Measurements from ENCODE around the gene JAKMIP2.

JAKMIP2 gene

DNA sequence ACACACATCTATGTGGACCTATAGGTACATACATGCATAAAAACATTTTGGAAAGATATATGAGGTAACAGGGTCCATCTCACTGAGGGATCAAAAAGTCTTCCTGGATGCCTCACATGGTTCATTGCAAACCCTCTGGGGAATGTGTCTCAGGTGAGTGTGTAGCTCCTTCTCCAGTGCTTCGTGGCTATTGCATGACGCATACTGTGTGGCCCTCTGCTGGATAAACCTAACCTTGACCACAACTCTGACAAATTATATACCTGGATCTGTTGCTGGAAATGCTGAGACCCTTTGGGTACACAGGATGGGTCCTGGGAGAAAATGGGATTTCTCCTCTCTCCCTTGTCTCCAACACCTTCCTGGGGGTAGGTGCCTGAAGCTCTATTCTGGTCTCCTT, 91.9 kb downstream of the JAKMIP2 start:
- no peak for DNase-seq

DNA sequence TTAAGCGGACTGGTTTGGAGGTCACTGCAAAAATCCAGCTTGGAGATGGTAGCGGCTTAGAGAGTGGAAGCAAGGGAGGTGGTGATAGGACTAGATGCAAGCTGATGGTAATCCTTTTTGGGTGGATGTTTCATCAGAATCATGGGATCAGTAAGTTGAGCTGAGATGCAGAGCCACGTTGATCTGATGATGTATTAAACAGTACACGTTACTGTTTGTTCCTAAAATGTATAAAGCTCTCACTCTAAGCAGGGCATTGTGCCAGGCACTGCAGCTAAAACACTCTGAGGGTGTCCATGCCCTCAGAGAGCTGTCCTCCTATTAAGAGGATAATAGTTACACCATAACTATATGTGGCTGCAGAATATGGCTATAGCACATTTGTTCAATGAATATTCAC, 93.1 kb downstream of the JAKMIP2 start:
- no peak for DNase-seq

DNA sequence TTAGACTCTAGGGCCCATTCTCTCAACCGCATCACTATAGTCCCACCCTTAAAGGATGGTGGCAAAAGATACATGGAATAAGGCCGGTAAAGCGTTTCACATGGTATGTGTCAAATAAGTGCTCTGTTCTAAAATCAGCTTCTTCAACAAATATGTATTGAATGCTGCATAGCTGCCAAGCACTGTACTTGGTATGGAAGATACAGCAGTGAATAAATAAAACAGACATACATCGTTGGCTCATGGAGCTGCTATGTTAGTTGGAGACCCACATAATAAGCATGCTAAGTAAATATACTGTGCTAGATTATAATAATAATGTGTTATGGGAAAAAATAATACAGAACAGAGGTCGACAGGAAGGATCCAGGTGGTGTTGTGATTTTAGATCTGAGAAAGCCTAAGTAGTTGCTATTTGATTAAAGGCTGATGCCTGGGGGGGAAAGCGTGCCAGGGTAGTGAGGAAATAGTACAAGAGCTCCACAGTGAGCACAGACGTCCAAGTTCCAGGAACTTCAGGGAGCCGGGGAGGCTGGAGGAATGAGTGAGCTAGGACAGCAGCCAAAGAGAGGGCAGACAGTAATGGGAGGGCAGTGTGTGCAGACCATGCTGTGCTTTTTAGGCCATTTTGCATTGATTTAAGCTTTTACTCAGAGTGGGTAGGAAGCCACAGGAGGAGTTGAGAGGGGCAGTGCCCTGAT, 93.7 kb downstream of the JAKMIP2 start:
- DNase-seq, result no peak

DNA sequence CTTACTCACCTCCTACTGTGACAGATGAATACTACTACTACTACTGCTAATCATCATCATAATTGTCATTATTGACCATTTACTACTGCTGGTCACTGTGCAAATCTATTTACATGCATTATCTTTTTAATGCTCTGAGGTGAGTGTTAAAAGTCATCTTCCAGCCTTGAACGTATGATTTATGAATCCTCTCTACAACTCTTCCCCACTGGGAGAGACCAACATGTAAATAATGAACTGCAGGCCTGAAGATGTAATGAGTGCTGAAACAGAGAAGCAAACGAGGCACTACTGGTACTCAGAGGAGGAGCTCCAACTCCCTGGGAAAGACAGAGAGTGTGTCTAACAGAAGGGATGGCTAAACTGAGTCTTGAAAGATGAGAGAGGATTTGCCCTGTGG, 95.4 kb downstream of the JAKMIP2 start:
- DNase-seq, result no peak

DNA sequence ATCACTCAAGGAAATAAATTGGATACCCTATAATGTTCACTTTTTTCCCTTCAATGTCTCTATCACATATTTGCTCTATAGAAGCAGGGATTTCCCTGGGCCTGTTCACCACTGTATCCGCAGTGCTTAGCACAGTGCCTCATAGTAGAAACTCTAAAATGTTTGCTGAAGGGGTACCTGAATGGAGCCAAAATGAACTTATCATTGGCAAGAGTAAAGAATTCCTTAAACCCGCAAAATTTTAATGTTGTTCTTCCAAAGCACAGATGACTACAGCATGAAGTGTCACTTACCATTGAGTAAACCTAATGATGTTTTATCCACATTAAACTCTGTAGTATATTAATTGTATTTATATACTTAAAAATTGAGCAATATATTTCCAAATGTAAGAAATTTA, 96.1 kb downstream of the JAKMIP2 start:
- DNase-seq, result no peak

DNA sequence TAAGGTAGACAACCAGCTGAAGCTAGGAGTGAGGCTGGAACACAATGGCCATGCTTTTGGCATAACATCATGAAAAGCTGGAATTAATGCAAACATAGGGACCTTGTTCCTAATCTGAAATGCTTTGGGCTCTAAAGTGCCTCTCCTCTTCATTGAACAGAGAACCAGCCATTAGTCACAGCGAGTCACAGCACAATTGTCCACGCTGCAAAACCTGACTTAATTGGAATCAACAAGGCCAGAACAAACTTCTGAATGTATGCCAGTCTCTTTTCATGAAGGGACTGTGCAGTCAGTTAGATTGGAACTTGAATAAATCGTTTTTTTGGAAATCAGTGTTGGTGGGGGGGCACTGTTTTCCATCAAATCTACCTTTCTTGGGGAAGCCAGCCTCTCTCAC, 96.5 kb downstream of the JAKMIP2 start:
- DNase-seq, result no peak

DNA sequence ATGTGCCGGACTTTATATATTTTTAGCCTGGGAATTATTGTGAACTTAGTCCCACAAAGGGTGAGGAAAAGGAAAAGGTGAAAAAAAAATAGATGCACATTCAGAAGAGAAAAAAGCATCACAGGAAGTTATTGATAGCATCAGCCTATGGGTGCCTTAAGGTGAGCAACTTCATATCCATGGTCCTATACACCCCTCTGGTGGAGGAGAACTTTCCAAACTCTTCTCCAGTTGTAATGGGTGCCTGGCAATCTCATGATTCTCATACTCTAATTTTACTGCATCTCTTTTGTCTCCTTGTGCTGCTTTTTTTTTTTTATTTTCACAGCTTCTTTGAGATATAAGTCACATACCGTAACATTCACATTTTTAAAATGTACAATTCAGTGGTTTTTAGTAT, 107.4 kb downstream of the JAKMIP2 start:
- DNase-seq, result no peak

DNA sequence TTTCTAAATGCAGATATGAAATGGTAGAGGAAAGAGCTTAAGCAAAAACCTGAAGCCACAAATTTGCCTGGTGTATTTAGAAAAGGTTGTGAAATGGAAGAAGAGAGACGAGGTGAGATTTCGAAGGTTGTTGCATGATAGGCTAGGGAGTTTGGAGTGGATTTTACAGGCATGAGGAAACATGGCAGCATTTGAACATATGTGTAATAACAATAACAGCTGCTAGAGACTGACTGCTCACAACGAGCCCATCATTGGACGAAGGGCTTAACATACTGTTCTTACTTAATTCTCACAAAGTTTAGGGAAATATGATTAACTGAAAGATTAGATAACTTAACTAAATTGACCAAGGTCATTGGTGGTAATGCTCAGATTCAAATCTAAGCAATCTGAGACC, 108.1 kb downstream of the JAKMIP2 start:
- DNase-seq, result no peak

DNA sequence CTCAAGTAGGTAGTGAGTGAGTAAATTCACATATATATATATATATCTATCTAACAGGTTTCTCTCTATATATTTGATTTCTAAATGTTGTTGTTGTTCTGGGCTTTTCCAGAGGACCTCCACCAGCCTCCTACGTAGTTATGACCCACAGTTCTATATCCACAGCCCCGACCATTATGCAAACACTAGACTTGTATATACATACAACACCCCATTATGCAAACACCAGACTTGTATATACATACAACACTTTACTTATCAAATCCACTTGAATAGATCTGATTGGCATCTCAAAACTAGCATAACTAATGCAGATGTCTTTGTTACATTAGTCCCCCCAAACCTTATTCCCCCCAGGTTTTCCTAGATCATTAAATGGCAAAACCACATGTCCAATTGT, 108.7 kb downstream of the JAKMIP2 start:
- DNase-seq, result no peak

DNA sequence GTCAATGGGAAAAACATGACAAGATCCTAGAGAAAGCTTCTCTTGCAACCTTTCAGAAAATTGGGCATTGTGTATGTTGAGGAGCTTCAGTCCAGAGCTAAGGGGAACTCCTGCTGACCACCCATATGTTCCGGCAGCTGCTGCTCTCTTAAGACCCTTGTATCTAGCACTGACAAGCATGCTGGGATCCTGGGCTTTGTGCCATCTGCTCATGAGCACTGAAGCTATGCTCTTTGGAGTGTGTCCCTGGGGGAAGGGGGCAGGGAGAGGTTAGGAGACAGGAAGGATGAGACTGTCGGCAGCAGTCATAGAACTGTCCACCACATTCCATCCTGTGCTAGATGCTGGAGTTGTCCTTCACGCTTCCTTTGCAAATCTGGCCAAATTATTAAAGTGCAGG, 109.3 kb downstream of the JAKMIP2 start:
- DNase-seq, result no peak

DNA sequence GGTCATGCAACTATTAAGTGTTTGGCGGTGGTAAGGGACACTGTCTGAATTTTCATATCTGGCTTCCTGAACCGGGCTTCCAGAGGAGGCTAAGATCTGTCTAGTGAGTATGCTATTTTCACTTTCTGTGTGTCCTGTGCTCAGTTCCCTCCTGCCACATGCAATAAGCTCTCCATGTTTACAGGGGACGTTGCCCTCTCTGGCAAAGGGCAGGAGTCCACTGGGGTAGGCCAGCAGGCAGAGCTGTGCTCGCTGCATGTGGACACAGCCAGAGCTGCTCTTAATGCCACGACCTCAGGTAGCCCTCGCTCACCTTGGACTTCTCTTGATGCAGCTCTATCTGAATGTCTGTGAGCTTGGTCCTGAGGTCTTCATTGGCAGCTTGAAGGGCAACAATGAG, 111.2 kb downstream of the JAKMIP2 start:
- DNase-seq, result no peak

DNA sequence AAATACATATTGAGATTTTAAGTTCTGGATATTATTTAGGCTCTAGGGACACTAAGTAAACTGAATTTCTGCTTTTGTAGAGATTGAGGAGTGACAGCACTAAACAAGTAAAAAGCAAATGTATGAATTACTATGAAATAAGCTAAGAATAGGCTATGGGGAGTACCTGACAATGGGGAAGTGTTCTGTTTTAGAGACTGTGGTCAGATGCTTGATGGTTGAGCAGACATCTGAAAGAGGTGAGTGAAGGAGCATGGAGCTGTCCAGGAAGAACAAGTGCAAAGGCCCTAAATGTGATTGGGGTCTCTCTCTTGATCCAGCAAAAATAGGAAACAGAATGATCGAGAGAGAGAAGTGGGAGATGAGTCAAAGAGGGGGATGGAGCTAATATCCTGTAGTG, 111.7 kb downstream of the JAKMIP2 start:
- DNase-seq, result no peak

DNA sequence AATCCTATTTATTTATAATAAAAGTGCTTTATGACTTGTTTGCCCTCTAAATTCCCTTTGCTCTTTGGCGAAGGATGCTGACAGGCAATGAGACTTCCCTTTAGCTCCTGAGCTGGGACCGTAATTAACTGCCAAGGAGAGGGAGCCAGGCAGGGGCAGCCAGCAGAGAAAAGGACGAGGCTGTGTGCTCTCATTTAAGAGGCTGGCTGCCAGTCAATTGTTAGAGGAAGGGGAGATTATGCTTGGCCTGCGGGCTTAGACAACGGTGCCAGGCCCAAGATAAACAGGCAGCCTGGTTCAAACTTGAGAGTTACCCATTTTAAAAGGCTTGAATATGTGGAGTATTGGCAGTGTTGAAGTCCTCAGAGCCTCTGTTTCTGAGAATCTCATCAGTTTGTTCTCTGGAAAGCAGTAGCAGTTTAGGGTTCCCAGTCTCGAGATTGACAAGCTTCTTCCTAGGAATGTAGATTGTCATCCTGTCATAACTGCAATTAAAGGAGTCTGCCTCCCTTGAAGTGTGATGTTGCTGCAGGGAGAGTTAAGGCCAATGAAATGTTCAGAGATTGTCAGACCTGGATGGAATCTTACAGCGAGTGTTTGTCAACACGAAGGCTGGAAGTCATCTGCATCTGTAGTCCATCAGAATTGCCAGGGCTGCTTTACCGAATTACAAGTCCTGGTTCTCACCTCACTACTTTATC, 113.2 kb downstream of the JAKMIP2 start:
- no peak for DNase-seq

DNA sequence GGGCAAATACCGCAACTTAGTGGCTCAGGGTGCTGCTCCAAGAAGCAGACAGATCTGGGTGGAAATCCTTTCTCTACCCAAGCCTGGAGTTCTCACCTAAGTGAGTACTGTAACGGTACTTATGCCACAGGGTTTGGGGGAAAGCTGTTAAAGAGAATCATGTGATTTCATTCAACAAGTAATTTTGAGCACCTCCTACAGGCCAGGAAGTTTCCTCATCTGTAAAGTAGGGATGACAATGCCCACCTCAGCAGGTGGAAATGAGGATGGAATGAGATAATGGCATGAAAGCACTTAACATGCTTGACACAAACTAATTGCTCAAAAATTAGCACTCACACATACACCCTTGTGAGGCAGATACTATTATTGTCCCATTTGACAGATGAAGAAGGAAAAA, 114.1 kb downstream of the JAKMIP2 start:
- DNase-seq, result no peak

DNA sequence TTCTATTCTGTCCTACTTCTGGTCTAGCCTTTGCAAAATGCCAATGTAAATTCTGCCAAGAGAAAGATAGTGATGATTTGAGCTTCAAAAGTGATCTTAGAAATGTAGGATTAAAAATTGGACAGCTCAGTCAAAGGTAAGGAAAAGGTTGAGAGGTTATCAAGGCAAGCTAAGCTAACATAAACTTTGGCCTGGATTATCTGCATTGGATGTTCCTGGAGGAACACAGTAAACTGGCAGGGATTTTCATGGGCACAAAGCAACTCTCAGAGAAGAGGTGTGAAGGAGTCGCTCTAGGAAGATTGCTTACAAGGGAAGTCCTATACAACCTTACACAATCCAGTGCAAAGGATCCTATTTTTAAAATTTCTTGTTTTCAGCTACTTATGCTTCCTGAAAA, 115.2 kb downstream of the JAKMIP2 start:
- no peak for DNase-seq

DNA sequence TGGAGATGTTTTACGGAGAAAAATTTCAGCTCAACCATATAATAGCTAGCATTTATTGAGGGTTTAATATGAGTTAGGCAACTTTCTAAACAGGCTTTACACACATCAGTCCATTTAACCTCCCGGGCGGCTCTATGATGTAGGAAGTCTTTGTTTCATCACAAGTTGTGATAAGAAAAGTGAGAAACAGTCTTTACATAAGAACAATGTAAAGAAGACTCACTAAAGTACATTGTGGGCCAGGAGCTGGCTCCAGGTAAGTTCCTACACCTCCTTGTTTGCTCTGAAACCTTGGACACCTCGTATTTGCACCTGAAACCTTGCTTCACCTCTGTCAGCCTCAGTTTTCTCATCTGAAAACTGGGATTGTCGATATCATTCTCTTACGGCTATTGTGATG, 116.1 kb downstream of the JAKMIP2 start:
- DNase-seq, result no peak

DNA sequence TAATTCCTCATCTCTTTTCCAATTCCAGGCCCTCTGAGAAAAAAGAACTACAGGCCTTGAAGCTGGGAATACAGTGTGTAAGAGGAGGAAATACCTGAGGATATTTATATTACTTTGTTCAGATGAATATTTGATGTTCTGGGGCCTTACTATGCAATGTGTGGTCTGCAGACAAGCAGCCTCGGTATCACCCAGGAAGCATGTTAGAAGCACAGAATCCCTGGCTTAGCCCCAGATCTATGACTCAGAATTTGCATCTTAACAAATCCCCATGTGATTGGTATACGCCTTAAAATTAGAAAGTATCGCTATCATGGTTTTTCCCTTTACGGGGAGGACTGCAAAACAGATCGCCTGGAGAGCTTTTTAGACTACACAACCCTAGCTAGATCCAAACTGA, 121.0 kb downstream of the JAKMIP2 start:
- DNase-seq, result no peak

DNA sequence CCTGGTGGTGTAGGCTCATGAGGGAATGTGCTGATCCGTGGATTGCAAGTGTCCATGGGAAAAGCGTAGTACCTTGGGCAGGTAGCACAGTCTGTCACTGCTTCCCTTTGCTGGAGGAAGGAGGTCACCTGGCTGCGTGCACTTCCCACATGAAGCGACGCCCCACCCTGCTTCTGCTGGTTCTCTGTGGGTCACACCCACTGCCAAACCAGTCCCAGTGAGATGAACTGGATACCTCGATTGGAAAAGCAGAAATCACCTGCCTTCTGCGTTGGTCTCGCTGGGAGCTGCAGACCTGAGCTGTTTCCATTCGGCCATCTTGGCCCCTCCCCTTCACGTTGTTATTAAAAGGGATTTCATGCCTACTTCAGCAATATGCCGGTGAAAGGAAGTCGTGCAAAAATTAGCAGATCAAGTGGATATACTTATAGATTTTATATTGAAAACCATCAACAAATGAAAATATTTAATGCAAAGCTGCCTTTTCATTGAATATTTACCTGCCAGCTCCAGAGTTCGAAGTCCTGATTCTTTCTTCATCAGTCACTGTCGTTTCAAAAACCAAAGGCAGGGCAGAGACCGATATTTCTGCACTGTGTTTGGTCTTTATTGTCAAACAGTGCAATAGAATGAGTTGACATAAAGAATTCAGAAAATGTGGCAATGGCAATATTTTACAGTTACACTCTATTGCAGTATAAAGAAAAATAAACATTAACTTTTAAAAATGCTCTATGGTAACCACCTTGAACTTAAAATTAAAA, 123.2 kb downstream of the JAKMIP2 start:
- DNase-seq, result no peak

DNA sequence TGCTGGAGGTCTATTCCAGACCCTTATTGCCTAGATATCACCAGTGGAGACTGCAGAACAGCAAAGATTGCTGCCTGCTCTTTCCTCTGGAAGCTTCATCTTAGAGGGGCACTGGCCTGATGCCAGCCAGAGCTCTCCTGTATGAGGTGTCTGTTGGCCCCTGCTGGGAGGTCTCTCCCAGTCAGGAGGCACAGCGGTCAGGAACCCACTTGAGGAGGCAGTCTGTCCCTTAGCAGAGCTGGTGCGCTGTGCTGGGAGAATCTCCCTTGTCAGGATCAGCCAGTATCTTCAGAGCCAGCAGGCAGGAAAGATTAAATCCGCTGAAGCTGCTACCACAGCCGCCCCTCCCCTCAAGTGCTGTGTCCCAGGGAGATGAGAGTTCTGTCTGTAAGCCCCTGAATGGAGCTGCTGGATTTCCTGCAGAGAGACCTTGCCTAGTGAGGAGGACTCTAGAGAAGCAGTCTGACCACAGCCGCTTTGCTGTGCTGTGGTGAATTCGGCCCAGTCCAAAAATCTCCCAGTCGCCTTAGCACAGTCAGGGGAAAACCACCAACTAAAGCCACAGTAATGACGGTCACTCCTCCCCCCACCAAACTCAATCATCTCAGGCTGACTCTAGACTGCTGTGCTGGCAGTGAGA, 124.1 kb downstream of the JAKMIP2 start:
- DNase-seq, result no peak

DNA sequence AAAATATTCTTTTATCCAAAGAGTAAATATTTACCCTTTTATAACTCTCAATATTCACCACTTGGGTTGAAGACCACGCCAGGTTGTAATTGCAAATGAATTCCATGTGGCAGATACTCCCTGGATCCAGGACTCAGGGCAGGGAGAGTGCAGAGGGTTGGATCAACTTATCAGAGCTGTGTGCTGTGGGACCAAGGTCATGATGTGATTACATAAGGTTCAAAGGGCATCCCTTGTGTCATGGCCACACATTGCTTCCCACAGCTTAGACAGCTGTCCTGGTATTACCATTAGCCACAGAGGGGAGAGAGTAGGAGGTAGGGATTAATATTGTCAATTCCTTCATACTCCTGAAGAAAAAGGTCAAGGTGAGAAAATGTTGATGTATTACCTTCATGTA, 133.9 kb downstream of the JAKMIP2 start:
- no peak for DNase-seq

DNA sequence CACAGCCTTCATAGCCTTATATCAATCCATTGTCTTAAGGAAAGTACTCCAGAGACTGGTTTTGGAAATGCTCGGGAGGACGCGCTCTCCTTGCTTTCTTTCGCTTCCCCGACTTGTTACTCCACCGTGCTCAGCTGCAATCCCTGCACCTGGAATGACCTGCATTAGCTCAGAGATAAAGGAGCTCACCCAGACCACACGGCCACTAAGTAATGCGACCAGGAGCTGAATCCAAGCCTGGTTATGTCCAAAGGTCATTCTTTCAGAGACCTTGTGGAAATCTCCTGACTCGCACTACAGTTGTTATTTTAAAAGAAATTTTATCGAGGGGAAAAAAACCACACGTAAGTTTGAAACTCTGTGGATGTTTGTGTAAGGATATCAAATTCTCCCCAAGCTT, 137.3 kb downstream of the JAKMIP2 start:
- no peak for DNase-seq

DNA sequence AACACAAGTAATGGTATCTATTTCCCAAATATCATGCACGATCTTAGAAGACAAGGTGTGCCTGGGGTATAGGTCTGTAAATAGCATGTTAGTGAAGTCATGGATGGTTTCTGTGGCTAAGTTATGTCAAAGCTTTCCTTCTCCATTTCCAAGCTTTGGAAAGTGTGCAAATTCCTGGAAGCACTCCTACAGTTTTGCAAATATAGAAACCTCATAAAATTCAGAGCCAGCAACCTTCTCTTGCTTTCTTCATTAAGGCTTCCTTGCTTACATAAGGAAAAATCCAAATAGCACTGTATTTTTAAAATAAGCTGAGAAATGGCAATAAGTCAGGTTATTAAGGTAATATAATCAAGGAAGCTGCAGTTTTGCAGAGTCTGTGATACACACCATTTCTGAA, 138.1 kb downstream of the JAKMIP2 start:
- no peak for DNase-seq

DNA sequence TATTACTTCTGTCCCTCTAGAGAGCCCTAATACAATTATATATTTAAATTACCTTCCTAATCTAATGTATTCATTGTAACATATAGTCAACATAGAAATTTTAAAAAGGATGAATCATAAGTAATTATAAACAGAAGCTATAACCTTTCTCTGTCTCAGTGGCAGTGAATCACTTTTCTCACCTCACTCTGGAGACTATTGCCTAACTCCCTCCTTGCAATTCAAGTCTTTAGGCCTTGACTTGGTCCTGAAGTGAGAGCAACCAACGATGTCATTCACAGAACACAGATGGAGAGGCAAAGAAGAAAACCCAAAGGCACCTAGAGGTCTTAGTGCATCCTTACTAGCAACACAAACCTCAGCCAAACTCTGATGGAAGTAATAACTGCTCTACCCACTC, 139.4 kb downstream of the JAKMIP2 start:
- no peak for DNase-seq

DNA sequence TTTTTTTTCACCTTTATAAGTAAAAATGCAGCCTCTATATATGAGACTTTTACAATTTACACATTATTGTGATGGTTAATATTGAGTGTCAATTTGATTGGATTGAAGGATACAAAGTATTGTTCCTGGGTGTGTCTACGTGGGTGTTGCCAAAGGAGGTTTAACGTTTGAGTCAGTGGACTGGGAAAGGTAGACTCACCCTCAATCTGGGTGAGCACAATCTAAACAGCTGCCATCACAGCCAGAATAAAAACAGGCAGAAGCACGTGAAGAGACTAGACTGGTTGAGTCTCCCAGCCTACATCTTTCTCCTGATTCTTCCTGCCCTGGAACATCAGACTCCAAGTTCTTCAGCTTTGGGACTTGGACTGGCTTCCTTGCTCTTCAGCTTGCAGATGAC, 139.9 kb downstream of the JAKMIP2 start:
- no peak for DNase-seq

Measured in stimulated activated CD4-positive, alpha-beta T cell treated with anti-CD3 and anti-CD28 coated beads, Interleukin-2, amount 100 ng/mL, for 24 hours (primary cell).